PFSK-1 (cell line): ENCODE results near the gene NAV3.

Experiments
- FOXP2 ChIP-seq: optimal IDR thresholded peaks from 2 replicates; pipeline ENCODE3; 2011; ENCODE audit warnings: borderline replicate concordance, control low read depth, inconsistent platforms; ENCODE audit not compliant: insufficient read depth; ENCODE audit errors: extremely low read length, extremely low read depth
- POLR2AphosphoS5 ChIP-seq: IDR thresholded peaks from 2 replicates; pipeline ENCODE4 v1.6.1; 2012; ENCODE audit warnings: low read depth, mild to moderate bottlenecking, control low read depth, low read length, moderate library complexity
- SIN3A ChIP-seq: IDR thresholded peaks from 2 replicates; pipeline ENCODE4 v1.6.1; 2012; ENCODE audit warnings: mild to moderate bottlenecking, low read length, moderate library complexity, borderline replicate concordance; ENCODE audit not compliant: insufficient read depth
- TAF1 ChIP-seq: IDR thresholded peaks from 2 replicates; pipeline ENCODE4 v1.6.1; 2012; ENCODE audit warnings: low read length, control low read depth, borderline replicate concordance; ENCODE audit not compliant: insufficient read depth
- TF ChIP-seq, protein P1 (sequence below), 2 experiments: IDR thresholded peaks; 2 replicates each; pipeline versions ENCODE4 v1.6.1 to v1.8.0; 2011 to 2012; ENCODE audit warnings: low read depth in 2 of 2, low read length in 2 of 2, control low read depth in 1 of 2, inconsistent platforms in 1 of 2, mild to moderate bottlenecking in 1 of 2, moderate library complexity in 1 of 2; ENCODE audit not compliant: insufficient read depth in 1 of 2

Gene NAV3

GRCh38 chr12:77795699-77796098, 35.0 kb upstream of the NAV3 start:
- TF ChIP-seq POLR2AphosphoS5, result no peak
- TF ChIP-seq SIN3A, result no peak
- TF ChIP-seq, protein P1, sequence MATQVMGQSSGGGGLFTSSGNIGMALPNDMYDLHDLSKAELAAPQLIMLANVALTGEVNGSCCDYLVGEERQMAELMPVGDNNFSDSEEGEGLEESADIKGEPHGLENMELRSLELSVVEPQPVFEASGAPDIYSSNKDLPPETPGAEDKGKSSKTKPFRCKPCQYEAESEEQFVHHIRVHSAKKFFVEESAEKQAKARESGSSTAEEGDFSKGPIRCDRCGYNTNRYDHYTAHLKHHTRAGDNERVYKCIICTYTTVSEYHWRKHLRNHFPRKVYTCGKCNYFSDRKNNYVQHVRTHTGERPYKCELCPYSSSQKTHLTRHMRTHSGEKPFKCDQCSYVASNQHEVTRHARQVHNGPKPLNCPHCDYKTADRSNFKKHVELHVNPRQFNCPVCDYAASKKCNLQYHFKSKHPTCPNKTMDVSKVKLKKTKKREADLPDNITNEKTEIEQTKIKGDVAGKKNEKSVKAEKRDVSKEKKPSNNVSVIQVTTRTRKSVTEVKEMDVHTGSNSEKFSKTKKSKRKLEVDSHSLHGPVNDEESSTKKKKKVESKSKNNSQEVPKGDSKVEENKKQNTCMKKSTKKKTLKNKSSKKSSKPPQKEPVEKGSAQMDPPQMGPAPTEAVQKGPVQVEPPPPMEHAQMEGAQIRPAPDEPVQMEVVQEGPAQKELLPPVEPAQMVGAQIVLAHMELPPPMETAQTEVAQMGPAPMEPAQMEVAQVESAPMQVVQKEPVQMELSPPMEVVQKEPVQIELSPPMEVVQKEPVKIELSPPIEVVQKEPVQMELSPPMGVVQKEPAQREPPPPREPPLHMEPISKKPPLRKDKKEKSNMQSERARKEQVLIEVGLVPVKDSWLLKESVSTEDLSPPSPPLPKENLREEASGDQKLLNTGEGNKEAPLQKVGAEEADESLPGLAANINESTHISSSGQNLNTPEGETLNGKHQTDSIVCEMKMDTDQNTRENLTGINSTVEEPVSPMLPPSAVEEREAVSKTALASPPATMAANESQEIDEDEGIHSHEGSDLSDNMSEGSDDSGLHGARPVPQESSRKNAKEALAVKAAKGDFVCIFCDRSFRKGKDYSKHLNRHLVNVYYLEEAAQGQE (IDR thresholded peaks at IDR 0.05; ENCODE audit: insufficient read depth in 1 of 2, low read depth in 2 of 2, low read length in 2 of 2), result no peak
- no peak for TF ChIP-seq TAF1
- no peak for TF ChIP-seq FOXP2

DNA sequence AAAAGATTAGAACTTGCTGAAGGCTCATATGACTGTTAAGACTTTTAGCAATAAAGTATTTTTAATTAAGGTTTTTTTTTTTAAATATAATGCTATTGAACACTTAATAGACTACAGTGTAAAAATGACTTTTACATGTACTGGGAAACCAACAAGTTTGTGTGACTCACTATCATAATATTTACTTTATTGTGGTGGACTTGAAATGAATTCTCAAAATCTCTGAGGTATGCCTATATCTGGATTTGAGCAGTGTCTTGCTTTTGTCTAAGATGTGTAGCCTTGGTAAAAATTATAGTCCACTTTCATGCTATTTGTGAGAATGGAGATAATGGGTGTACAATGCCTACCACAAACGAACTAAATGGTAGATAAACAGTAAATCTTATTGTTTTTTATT, 33.9 kb upstream of the NAV3 start:
- TF ChIP-seq FOXP2 (no peak), TAF1 (no peak), POLR2AphosphoS5 (no peak), SIN3A (no peak)
- TF ChIP-seq, protein P1 (IDR thresholded peaks at IDR 0.05; ENCODE audit: insufficient read depth in 1 of 2, low read depth in 2 of 2, low read length in 2 of 2), result no peak

GRCh38 chr12:77800501-77800900, 30.2 kb upstream of the NAV3 start:
- no peak for TF ChIP-seq SIN3A
- no peak for TF ChIP-seq TAF1
- no peak for TF ChIP-seq FOXP2

DNA sequence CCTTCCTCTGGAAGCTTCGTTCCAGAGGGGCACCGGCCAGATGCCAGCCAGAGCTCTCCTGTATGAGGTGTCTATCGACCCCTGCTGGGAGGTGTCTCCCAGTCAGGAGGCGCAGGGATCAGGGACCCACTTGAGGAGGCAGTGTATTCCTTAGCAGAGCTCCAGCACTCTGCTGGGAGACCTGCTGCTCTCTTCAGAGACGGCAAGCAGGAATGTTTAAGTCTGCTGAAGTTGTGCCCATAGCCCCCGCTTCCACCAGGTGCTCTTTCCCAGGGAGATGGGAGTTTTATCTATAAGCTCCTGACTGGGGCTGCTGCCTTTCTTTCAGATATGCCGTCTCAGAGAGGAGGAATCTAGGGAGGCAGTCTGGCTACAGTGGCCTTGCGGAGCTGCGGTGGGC, 22.2 kb upstream of the NAV3 start:
- TF ChIP-seq, protein P1 (IDR thresholded peaks at IDR 0.05; ENCODE audit: insufficient read depth in 1 of 2, low read depth in 2 of 2, low read length in 2 of 2), result no peak
- TF ChIP-seq FOXP2 (no peak), SIN3A (no peak), POLR2AphosphoS5 (no peak), TAF1 (no peak)

DNA sequence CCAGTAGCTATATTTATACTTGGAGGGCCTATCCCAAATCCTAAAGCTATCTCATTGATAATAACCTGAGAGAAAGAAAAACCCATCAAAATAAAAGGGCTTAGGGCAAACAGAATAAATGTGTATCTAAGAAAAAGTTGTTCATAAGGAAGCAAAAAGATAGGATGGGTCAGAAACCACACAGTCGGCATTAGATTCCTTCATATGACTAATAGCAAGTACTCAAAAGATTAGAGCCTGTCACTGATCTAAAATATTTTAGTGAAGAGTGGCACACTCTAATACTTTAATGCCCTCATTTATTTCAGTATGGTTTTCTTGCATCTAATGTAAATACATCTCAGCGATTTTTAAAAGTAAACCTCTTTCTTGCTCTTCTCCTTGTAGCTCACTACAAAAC, 17.1 kb upstream of the NAV3 start:
- TF ChIP-seq, protein P1 (IDR thresholded peaks at IDR 0.05; ENCODE audit: insufficient read depth in 1 of 2, low read depth in 2 of 2, low read length in 2 of 2), result no peak
- no peak for TF ChIP-seq TAF1
- TF ChIP-seq SIN3A, result no peak
- no peak for TF ChIP-seq POLR2AphosphoS5
- no peak for TF ChIP-seq FOXP2
